Fibroblast of mammary gland (primary cell): Measurements from ENCODE around the gene DIP2C.
"Not testable (repeated sequence)": the region's sequence is repeated elsewhere in the genome, so short reads cannot be mapped to it uniquely, and the experiment has no call there.

Experiments
- DNase-seq: peaks from one replicate; pipeline ENCODE4 v3.0.0-alpha.2; 2010; ENCODE audit warnings: low read depth
- H3K4me3 ChIP-seq: 2 replicates; pipeline ENCODE4 v1.5.1; 2011; ENCODE audit warnings: low read depth, mild to moderate bottlenecking, low read length, moderate library complexity; ENCODE audit not compliant: control insufficient read depth
- TF ChIP-seq, protein P1 (sequence below): conservative IDR thresholded peaks from 2 replicates; pipeline ENCODE4 v1.5.1; 2011; ENCODE audit warnings: low read depth, low read length, inconsistent platforms; ENCODE audit not compliant: control insufficient read depth, insufficient read depth

Gene DIP2C

DNA sequence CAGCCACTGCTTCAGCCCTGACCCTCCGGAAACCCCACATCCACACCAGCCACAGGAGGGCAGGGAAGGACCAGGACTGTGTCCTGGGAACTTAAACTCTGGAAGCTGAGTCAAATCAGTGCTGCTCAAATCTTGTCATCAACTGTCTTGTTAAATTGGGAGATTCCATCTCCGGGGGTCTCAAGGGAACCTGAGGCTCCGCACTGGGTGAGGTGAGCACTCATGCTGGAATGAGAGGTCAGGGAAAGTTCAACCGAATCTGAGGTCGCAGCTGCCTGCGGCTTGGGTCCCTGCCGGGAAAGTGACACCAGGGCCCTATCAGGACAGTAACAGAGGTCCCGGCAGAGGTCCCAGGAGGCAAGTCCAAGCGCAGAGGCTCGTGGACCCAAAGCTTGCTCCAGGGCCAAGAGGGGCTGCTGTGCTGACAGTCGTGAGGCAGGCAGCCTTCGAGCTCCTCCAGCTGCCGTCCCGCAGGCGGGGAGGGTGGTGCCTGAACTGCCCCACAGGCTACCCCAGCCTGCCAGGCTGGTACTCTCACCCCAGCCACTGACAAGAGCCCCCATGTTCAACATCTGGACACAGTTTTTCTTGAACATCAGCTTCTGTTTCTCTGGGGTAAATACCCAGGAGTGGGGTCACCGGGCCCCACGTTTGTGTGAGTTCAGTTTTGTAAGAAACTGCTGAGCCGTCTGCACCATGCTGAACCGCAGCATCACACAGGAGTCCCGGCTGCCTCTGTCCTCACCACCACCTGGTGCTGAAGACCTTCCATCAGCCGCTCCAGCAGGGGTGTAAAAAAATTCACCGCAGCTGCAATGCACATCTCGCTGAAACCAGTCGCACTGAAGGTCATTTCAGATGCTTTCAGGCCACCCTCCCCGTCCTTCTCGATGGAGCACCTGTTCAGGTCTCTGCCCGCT is 101.0 kb downstream of the DIP2C start:
- peak; percentile 86 for DNase-seq
- H3K4me3 ChIP-seq, result no peak overlapping the region
- TF ChIP-seq, protein P1, sequence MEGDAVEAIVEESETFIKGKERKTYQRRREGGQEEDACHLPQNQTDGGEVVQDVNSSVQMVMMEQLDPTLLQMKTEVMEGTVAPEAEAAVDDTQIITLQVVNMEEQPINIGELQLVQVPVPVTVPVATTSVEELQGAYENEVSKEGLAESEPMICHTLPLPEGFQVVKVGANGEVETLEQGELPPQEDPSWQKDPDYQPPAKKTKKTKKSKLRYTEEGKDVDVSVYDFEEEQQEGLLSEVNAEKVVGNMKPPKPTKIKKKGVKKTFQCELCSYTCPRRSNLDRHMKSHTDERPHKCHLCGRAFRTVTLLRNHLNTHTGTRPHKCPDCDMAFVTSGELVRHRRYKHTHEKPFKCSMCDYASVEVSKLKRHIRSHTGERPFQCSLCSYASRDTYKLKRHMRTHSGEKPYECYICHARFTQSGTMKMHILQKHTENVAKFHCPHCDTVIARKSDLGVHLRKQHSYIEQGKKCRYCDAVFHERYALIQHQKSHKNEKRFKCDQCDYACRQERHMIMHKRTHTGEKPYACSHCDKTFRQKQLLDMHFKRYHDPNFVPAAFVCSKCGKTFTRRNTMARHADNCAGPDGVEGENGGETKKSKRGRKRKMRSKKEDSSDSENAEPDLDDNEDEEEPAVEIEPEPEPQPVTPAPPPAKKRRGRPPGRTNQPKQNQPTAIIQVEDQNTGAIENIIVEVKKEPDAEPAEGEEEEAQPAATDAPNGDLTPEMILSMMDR, result peak; percentile 46

DNA sequence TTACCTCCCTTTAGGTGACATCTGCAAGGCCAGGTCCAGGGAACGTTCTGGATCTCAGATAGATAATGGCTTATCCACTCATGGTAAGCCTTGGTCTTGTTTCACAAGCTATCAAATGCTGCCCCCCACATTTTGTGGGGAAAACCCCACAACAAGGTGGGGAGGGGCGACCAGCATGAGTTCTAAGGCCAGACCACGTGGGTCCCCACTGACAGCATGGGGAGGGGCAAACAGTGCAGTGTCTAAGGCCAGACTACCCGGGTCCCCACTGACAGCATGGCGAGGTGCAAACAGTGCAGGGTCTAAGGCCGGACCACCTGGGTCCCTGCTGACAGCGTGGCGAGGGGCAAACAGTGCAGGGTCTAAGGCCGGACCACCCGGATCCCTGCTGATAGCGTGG is 102.8 kb downstream of the DIP2C start:
- TF ChIP-seq, protein P1, result no peak
- DNase-seq, result no peak

DNA sequence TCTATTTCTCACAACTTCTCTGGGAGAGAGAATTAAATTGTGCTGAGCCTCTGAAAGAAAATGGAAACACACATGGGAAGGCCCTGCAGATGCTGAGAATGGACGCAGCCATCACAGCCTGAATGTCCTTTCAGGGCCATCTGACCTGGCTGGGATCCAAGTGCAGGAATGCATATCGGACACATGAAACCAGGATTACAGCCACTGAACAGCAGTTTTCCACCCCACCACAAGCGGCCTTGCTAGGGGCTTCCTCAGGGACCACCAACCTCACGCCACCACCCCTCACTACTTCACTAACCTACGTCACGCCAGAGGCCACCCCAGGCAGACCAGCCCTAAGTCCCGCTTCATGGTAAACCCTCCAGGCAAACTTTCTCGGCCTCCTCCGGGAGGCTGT is 103.3 kb downstream of the DIP2C start:
- H3K4me3 ChIP-seq, result no peak overlapping the region
- DNase-seq, result no peak
- TF ChIP-seq, protein P1, result no peak

More for the DNA sequence above, 102.8 kb downstream of the DIP2C start:
- H3K4me3 ChIP-seq, result no peak overlapping the region

DNA sequence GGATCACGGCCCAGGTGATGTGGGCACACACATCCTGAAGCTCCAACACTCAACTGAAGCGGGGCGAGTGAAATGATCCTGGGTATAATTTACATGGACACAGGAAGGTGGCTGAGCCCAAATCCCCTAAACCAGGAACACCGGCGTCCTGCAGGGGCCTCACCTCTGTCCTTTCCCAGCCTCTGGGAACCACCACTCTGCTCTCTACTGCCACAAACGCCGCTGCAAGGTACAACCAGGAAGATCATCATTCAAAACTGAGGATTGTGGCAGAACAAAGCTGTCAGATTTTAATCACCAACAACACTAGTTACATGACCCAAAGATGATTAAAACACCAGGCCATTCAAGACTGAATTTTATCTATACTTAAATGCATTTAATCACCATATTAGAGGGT is 104.0 kb downstream of the DIP2C start:
- TF ChIP-seq, protein P1, result no peak
- DNase-seq, result no peak
- no peak overlapping the region for H3K4me3 ChIP-seq

GRCh38 chr10:584497-585290 is 104.8 kb downstream of the DIP2C start:
- not testable (repeated sequence) for H3K4me3 ChIP-seq, DNase-seq

DNA sequence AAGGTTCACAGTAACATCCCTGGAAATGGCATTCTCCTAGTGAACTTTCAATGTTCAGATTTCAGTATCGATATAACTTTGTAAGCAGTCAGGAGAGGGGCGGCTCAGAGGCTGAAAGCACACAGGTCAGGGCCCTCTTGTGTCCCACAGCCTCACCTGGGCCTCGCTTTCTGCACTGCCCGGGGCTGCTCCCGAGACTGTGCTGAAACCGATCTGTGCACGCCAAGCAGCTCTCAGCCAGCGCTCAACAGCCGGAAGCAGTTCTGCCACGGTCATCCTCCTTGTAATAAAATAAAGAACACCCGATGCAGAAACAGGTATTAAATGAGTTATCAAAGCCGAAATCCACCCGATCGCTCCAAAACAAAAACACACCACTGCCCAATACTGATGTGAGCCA is 106.0 kb downstream of the DIP2C start:
- H3K4me3 ChIP-seq, result no peak overlapping the region
- no peak for DNase-seq
- TF ChIP-seq, protein P1, result no peak

DNA sequence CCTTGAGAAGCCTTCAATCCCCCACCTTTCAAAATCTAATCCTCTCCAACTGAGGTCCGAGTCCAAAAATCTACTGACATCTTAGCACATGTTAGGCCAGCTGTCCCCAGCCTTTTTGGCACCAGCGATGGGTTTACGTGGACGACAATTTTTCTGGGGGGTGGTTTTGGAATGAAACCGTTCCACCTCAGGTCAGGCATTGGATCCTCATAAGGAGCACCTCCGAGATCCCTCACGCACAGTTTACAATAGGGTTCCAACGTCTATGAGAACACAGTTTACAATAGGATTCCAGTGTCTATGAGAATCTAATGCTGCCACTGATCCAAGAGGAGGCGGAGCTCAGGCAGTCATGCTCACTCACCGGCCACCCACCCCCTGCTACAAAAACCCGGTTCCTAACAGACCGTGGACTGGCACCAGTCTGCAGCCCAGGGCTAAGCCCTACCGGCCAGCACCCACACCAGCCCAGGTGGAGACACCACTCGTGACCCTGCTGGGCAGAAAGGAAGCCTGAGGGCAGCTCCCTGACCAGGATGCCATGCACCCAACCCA is 107.6 kb downstream of the DIP2C start:
- H3K4me3 ChIP-seq, result no peak overlapping the region
- no peak for DNase-seq
- TF ChIP-seq, protein P1, result no peak
